ENCODE data around the gene WASHC3.
A peak's percentile ranks its signal among the peaks of the same experiment; 100 is the strongest.
"Not testable (repeated sequence)": the region's sequence is repeated elsewhere in the genome, so short reads cannot be mapped to it uniquely, and the experiment has no call there.

WASHC3 gene

GRCh38 chr12:102061560-102062418, at the start of gene WASHC3:
Gene WASHC3 (minus strand): TSS chr12:102061991. CDS start chr12:102061962, 29 bp downstream.
- DNase-seq (ENCODE audit: low read depth): peak; percentile 81

- DNase-seq (ENCODE audit: low read depth): no peak
Observed at GRCh38 chr12:102110782-102111181, 49.0 kb upstream of the WASHC3 start.

GRCh38 chr12:102107970-102108369, 46.2 kb upstream of the WASHC3 start:
- no peak for DNase-seq (ENCODE audit: low read depth)

- no peak for DNase-seq (ENCODE audit: low read depth)
Observed at GRCh38 chr12:102106905-102107304, 45.1 kb upstream of the WASHC3 start.

GRCh38 chr12:102096855-102097254, 35.1 kb upstream of the WASHC3 start:
- DNase-seq (ENCODE audit: low read depth): no peak

- peak; percentile 26 for DNase-seq (ENCODE audit: low read depth)
Observed at GRCh38 chr12:102095677-102096263, 34.0 kb upstream of the WASHC3 start.

- DNase-seq (ENCODE audit: low read depth): no peak
Observed at GRCh38 chr12:102093319-102093718, 31.5 kb upstream of the WASHC3 start.

- DNase-seq (ENCODE audit: low read depth): not testable (repeated sequence)
Observed at GRCh38 chr12:102089228-102089835, 27.5 kb upstream of the WASHC3 start.

- DNase-seq (ENCODE audit: low read depth): no peak
Observed at GRCh38 chr12:102080842-102081241, 19.1 kb upstream of the WASHC3 start.

GRCh38 chr12:102072092-102072491, 10.3 kb upstream of the WASHC3 start:
- DNase-seq (ENCODE audit: low read depth): not testable (repeated sequence)

- DNase-seq (ENCODE audit: low read depth): no peak
Observed at GRCh38 chr12:102069707-102070106, 7.9 kb upstream of the WASHC3 start.

GRCh38 chr12:102067574-102068258, 5.9 kb upstream of the WASHC3 start:
- peak; percentile 14 for DNase-seq (ENCODE audit: low read depth)

GRCh38 chr12:102064476-102064875, 2.7 kb upstream of the WASHC3 start:
- no peak for DNase-seq (ENCODE audit: low read depth)

- no peak for DNase-seq (ENCODE audit: low read depth)
Observed at GRCh38 chr12:102063069-102063468, 1.3 kb upstream of the WASHC3 start.

GRCh38 chr12:102062419-102062806, 622 bp upstream of the WASHC3 start:
- DNase-seq (ENCODE audit: low read depth): no peak

- no peak for DNase-seq (ENCODE audit: low read depth)
Observed at GRCh38 chr12:102061096-102061559, 663 bp downstream of the WASHC3 start.

- no peak for DNase-seq (ENCODE audit: low read depth)
Observed at GRCh38 chr12:102059343-102059742, 2.4 kb downstream of the WASHC3 start.

GRCh38 chr12:102054345-102054744, 7.4 kb downstream of the WASHC3 start:
- DNase-seq (ENCODE audit: low read depth): no peak

- DNase-seq (ENCODE audit: low read depth): no peak
Observed at GRCh38 chr12:102053062-102053349, 8.8 kb downstream of the WASHC3 start.

- no peak for DNase-seq (ENCODE audit: low read depth)
Observed at GRCh38 chr12:102052192-102053061, 9.4 kb downstream of the WASHC3 start.

GRCh38 chr12:102051431-102051965, 10.3 kb downstream of the WASHC3 start:
- no peak for DNase-seq (ENCODE audit: low read depth)

Data from fibroblast of the conjunctiva (primary cell).